ENCODE data around the gene GPR15. TPM values are rescaled to one million over a fixed set of nuclear protein-coding genes. Genes with fewer than 3 reads are reported as not detected.
"Not testable (repeated sequence)": the region's sequence is repeated elsewhere in the genome, so short reads cannot be mapped to it uniquely, and the experiment has no call there.

Gene GPR15
- total and polyA plus RNA-seq, 2 donors from 2014 or later = not detected

GRCh38 chr3:98556164-98557130 lies 24.7 kb downstream of the GPR15 start:
- intact Hi-C loops (cut with DNase I) = no loop called here
- H3K4me3 ChIP-seq (ENCODE audit: low read length in 3 of 3) = no peak overlapping the region
- no peak overlapping the region for H3K27ac ChIP-seq (ENCODE audit: low read depth in 2 of 2, low read length in 2 of 2)
- FAIRE-seq (no peak), DNase-seq (no peak)
- H3K4me1 ChIP-seq (ENCODE audit: control insufficient read depth in 2 of 3, insufficient read depth in 2 of 3, low read depth in 1 of 3, low read length in 3 of 3) = no peaks in the 10 kb centered on the region
- H3K9me3 ChIP-seq (ENCODE audit: control insufficient read depth in 2 of 3, insufficient read depth in 1 of 3, low read length in 3 of 3) = no peaks in the 10 kb centered on the region
- H3K27me3 ChIP-seq (ENCODE audit: control insufficient read depth, insufficient read depth, low read length) = no peaks in the 10 kb centered on the region
- H3K36me3 ChIP-seq (ENCODE audit: control insufficient read depth in 2 of 3, insufficient read depth in 3 of 3, low read length in 3 of 3) = no peaks in the 10 kb centered on the region
- H3K9ac ChIP-seq (ENCODE audit: low read length in 3 of 3) = no peak overlapping the region
- TF ChIP-seq CTCF (IDR thresholded peaks at IDR 0.05; ENCODE audit: borderline replicate concordance, extremely low read depth, insufficient read depth) = no peak

- TF ChIP-seq CTCF (IDR thresholded peaks at IDR 0.05; ENCODE audit: borderline replicate concordance, extremely low read depth, insufficient read depth) = no peak
- Histone ChIP-seq H3K4me3 (ENCODE audit: low read length in 3 of 3) (no peak overlapping the region), H3K27ac (ENCODE audit: low read depth in 2 of 2, low read length in 2 of 2) (no peak overlapping the region), H3K36me3 (ENCODE audit: control insufficient read depth in 2 of 3, insufficient read depth in 3 of 3, low read length in 3 of 3) (no peaks in the 10 kb centered on the region), H3K9me3 (ENCODE audit: control insufficient read depth in 2 of 3, insufficient read depth in 1 of 3, low read length in 3 of 3) (no peaks in the 10 kb centered on the region), H3K4me1 (ENCODE audit: control insufficient read depth in 2 of 3, insufficient read depth in 2 of 3, low read depth in 1 of 3, low read length in 3 of 3) (no peaks in the 10 kb centered on the region), H3K9ac (ENCODE audit: low read length in 3 of 3) (no peak overlapping the region), H3K27me3 (ENCODE audit: control insufficient read depth, insufficient read depth, low read length) (no peaks in the 10 kb centered on the region)
- intact Hi-C loops (cut with DNase I) = no loop called here
- DNase-seq (no peak), FAIRE-seq (no peak)
Observed at GRCh38 chr3:98557324-98558010, 25.7 kb downstream of the GPR15 start.

GRCh38 chr3:98558100-98558827 lies 26.5 kb downstream of the GPR15 start:
- FAIRE-seq = no peak
- H3K27me3 ChIP-seq (ENCODE audit: control insufficient read depth, insufficient read depth, low read length) = no peaks in the 10 kb centered on the region
- no peak overlapping the region for H3K27ac ChIP-seq (ENCODE audit: low read depth in 2 of 2, low read length in 2 of 2)
- TF ChIP-seq CTCF (IDR thresholded peaks at IDR 0.05; ENCODE audit: borderline replicate concordance, extremely low read depth, insufficient read depth) = no peak
- H3K4me1 ChIP-seq (ENCODE audit: control insufficient read depth in 2 of 3, insufficient read depth in 2 of 3, low read depth in 1 of 3, low read length in 3 of 3) = no peaks in the 10 kb centered on the region
- intact Hi-C loops (cut with DNase I) = no loop called here
- DNase-seq = no peak
- no peak overlapping the region for H3K9ac ChIP-seq (ENCODE audit: low read length in 3 of 3)
- no peaks in the 10 kb centered on the region for H3K36me3 ChIP-seq (ENCODE audit: control insufficient read depth in 2 of 3, insufficient read depth in 3 of 3, low read length in 3 of 3)
- H3K4me3 ChIP-seq (ENCODE audit: low read length in 3 of 3) = no peak overlapping the region
- H3K9me3 ChIP-seq (ENCODE audit: control insufficient read depth in 2 of 3, insufficient read depth in 1 of 3, low read length in 3 of 3) = no peaks in the 10 kb centered on the region

GRCh38 chr3:98559769-98560168 lies 28.0 kb downstream of the GPR15 start:
- DNase-seq; H3K9ac ChIP-seq (ENCODE audit: low read length in 3 of 3); H3K4me1 ChIP-seq (ENCODE audit: control insufficient read depth in 2 of 3, insufficient read depth in 2 of 3, low read depth in 1 of 3, low read length in 3 of 3); H3K36me3 ChIP-seq (ENCODE audit: control insufficient read depth in 2 of 3, insufficient read depth in 3 of 3, low read length in 3 of 3); FAIRE-seq; H3K27ac ChIP-seq (ENCODE audit: low read depth in 2 of 2, low read length in 2 of 2); H3K9me3 ChIP-seq (ENCODE audit: control insufficient read depth in 2 of 3, insufficient read depth in 1 of 3, low read length in 3 of 3); intact Hi-C loops (cut with DNase I); H3K4me3 ChIP-seq (ENCODE audit: low read length in 3 of 3); H3K27me3 ChIP-seq (ENCODE audit: control insufficient read depth, insufficient read depth, low read length): not testable (repeated sequence)

Measured in kidney (tissue), 14 donors.